BJ (cell line): ENCODE results near the gene SLC9A8. TPM values are rescaled to one million over a fixed set of nuclear protein-coding genes. Genes with fewer than 3 reads are reported as not detected.

Experiments
- CTCF ChIA-PET: fragments of 350-600 bp; formaldehyde crosslinking; extraction: SDS; loops from one replicate; lab custom pipeline; 2021; ENCODE audit warnings: antibody characterized with exemption, inconsistent platforms; lab: Yijun Ruan, JAX
- POLR2A ChIA-PET: fragments of 300-600 bp; sonication (Branson Sonifier 250); formaldehyde crosslinking; extraction: SDS; loops from one replicate; lab custom pipeline; 2021; ENCODE audit warnings: antibody characterized with exemption; lab: Charles Lee
- DNase-seq: peaks from one replicate; pipeline ENCODE4 v3.0.0-alpha.2; 2011; ENCODE audit warnings: low read depth
- H3K27me3 ChIP-seq: 2 replicates; pipeline ENCODE4 v1.6.0; 2011; ENCODE audit warnings: low read length; ENCODE audit not compliant: control insufficient read depth, insufficient read depth
- H3K36me3 ChIP-seq: 2 replicates; pipeline ENCODE4 v1.5.1; 2011; ENCODE audit warnings: low read length; ENCODE audit not compliant: control insufficient read depth, insufficient read depth
- H3K4me3 ChIP-seq: 2 replicates; pipeline ENCODE4 v1.5.1; 2011; ENCODE audit warnings: low read depth, mild to moderate bottlenecking, control low read depth, low read length
- CTCF ChIP-seq: IDR thresholded peaks from 2 replicates; pipeline ENCODE4 v1.5.1; 2011; ENCODE audit warnings: low read depth, mild to moderate bottlenecking, control low read depth, inconsistent platforms, low read length, moderate library complexity; ENCODE audit not compliant: insufficient read depth
- polyA plus RNA-seq: library from polyadenylated mRNA; depleted of rRNA; stranded (reverse); fragments of >200 nt; gene quantifications from 2 replicates; pipeline ENCODE4 v1.2.3, GENCODE V29; 2011

SLC9A8 gene
- polyA plus RNA-seq, 1 experiment: 3.3 TPM

DNA sequence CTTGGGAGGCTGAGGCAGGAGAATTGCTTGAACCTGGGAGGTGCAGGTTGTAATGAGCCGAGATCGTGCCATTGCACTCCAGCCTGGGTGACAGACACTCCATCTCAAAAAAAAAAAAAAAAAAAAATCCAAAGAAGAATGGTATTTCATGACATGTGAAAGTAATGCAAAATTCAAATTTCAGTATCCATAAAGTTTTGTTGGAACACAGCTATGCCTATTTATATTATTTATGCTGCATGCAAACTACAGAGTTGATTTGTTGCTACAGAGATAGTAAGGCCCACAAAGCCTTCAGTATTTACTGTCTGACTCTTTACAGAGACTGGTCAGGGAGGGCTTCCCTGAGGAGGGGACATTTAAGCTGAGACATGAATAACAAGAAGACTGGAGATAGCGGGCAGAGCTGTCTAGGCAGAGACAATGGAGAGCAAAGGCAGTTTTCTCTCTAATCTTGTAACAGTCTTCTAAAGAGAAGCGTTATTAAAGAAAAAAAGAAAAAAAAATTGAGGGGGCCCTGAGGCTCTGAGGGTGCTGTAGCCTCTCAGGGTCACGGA is 2.7 kb upstream of the SLC9A8 start:
- ChIA-PET CTCF (interaction anchor here (1.7 kb wide), 1 partner anchor 268 kb away, joined by 4 read pairs; no protein-coding TSS in a partner anchor), POLR2A (no interaction called here)
- DNase-seq: no peak
- Histone ChIP-seq H3K4me3 (no peak overlapping the region), H3K27me3 (no peaks in the 10 kb centered on the region), H3K36me3 (0 out of 2 replicates have a peak, but pooled peaks cover 1% of the 10 kb centered on the region)
- TF ChIP-seq CTCF: no peak

GRCh38 chr20:49810491-49811190 is 2.0 kb upstream of the SLC9A8 start:
- ChIA-PET CTCF (interaction anchor here (1.7 kb wide), 1 partner anchor 268 kb away, joined by 4 read pairs; no protein-coding TSS in a partner anchor), POLR2A (no interaction called here)
- no peak for TF ChIP-seq CTCF
- no peaks in the 10 kb centered on the region for H3K27me3 ChIP-seq
- 0 out of 2 replicates have a peak, but pooled peaks cover 1% of the 10 kb centered on the region for H3K36me3 ChIP-seq
- no peak for DNase-seq
- no peak overlapping the region for H3K4me3 ChIP-seq

DNA sequence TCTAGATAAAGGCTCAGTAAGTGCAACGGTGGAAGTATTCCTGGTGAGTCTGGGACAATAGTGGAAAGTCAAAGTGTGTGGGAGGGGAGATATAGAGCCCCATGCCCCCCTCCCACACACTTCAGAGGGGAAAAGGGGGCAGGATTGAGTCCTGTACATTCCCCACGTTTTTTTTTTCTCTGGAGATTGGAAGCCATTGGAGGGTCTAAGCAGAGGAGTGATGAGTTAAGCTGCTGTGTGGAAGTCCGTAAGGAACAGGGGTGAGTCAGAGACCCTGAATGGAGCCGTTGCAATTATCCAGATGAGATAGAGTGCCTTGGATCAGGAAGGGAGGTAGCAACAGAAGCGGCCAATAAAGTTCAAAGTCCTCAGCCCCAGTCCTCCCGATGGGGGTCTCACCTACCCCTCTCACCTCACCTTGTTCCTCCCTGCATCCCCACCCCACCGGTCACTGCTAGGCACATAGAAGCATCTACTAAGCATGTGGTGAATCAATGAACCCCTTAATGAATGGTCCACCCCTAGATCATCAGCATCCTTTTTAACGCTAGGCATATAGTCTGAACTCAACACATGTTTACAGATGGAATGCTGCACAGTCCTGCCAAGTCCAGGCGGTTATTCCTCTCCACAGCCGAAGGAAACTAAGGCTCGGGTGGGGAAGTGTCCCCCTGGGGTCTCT is 662 bp upstream of the SLC9A8 start:
- no peak for DNase-seq
- Histone ChIP-seq H3K36me3 (0 out of 2 replicates have a peak, but pooled peaks cover 1% of the 10 kb centered on the region), H3K27me3 (no peaks in the 10 kb centered on the region), H3K4me3 (peak overlapping the region; percentile 82)
- CTCF ChIA-PET: interaction anchor here (0.5 to 1.7 kb wide), 3 partner anchors 200 to 660 kb away, joined by 3 to 4 read pairs (median 4); no protein-coding TSS in a partner anchor
- POLR2A ChIA-PET: no interaction called here
- no peak for TF ChIP-seq CTCF

GRCh38 chr20:49813305-49813974 is 812 bp downstream of the SLC9A8 start:
- POLR2A ChIA-PET: interaction anchor here (0.6 kb wide), 1 partner anchor 36 kb away, joined by 3 read pairs; no protein-coding TSS in a partner anchor
- CTCF ChIA-PET: interaction anchor here (0.6 to 2.1 kb wide), 11 partner anchors 8 to 638 kb away, joined by 3 to 6 read pairs (median 3); no protein-coding TSS in a partner anchor
- 0 out of 2 replicates have a peak, but pooled peaks cover 1% of the 10 kb centered on the region for H3K36me3 ChIP-seq
- TF ChIP-seq CTCF: no peak
- DNase-seq: no peak
- no peaks in the 10 kb centered on the region for H3K27me3 ChIP-seq
- H3K4me3 ChIP-seq: peak overlapping the region; percentile 82
